GM23248 (cell line): ENCODE data around the gene MRPL40. TPM values are rescaled to one million over a fixed set of nuclear protein-coding genes. Genes with fewer than 3 reads are reported as not detected.
A peak's percentile ranks its signal among the peaks of the same experiment; 100 is the strongest.

Source experiments
- DNase-seq: peaks from one replicate; pipeline ENCODE4 v3.0.0-alpha.2; 2015
- H2AFZ ChIP-seq: fragments of 200-600 bp; sonication (generic); 2 replicates; pipeline ENCODE4 v1.6.1; 2016; ENCODE audit warnings: antibody characterized with exemption
- H3F3A ChIP-seq: fragments of 200-600 bp; sonication (generic); 2 replicates; pipeline ENCODE4 v1.6.1; 2016; ENCODE audit warnings: mild to moderate bottlenecking, antibody characterized with exemption, mixed run types; ENCODE audit not compliant: insufficient read depth
- H3K27ac ChIP-seq: fragments of 200-600 bp; sonication (generic); 2 replicates; pipeline ENCODE4 v1.5.1; 2016; ENCODE audit warnings: mild to moderate bottlenecking
- H3K27me3 ChIP-seq: fragments of 200-600 bp; sonication (generic); replicated peaks from 2 replicates; pipeline ENCODE4 v1.6.1; 2016; ENCODE audit warnings: mild to moderate bottlenecking; ENCODE audit not compliant: insufficient read depth
- H3K36me3 ChIP-seq: fragments of 200-600 bp; sonication (generic); 2 replicates; pipeline ENCODE4 v1.6.1; 2016; ENCODE audit warnings: low read depth, mild to moderate bottlenecking
- H3K4me1 ChIP-seq: fragments of 200-600 bp; sonication (generic); 2 replicates; pipeline ENCODE4 v1.6.1; 2016; ENCODE audit warnings: mild to moderate bottlenecking; ENCODE audit not compliant: insufficient read depth
- H3K4me2 ChIP-seq: fragments of 200-600 bp; sonication (generic); one replicate; pipeline ENCODE4 v1.6.1; 2016; ENCODE audit warnings: mild to moderate bottlenecking; ENCODE audit not compliant: unreplicated experiment
- H3K4me3 ChIP-seq: fragments of 200-600 bp; sonication (generic); 2 replicates; pipeline ENCODE4 v1.5.1; 2016; ENCODE audit warnings: mild to moderate bottlenecking
- H3K79me2 ChIP-seq: fragments of 200-600 bp; sonication (generic); 2 replicates; pipeline ENCODE4 v1.6.1; 2016; ENCODE audit warnings: mild to moderate bottlenecking; ENCODE audit not compliant: insufficient read depth
- H3K9ac ChIP-seq: fragments of 200-600 bp; sonication (generic); 2 replicates; pipeline ENCODE4 v1.6.1; 2016; ENCODE audit warnings: mild to moderate bottlenecking
- H3K9me2 ChIP-seq: fragments of 200-600 bp; sonication (generic); 2 replicates; pipeline ENCODE4 v1.6.1; 2016; ENCODE audit warnings: mixed run types, mild to moderate bottlenecking, moderate library complexity; ENCODE audit not compliant: insufficient read depth
- H3K9me3 ChIP-seq: fragments of 200-600 bp; sonication (generic); one replicate; pipeline ENCODE4 v1.6.1; 2017; ENCODE audit warnings: low read depth
- H4K20me1 ChIP-seq: fragments of 200-600 bp; sonication (generic); 2 replicates; pipeline ENCODE4 v1.6.0; 2016; ENCODE audit not compliant: insufficient read depth
- EZH2 ChIP-seq: fragments of 200-600 bp; sonication (generic); IDR thresholded peaks from 2 replicates; pipeline ENCODE4 v1.6.1; 2018; ENCODE audit warnings: antibody characterized with exemption, mild to moderate bottlenecking; ENCODE audit not compliant: insufficient read depth, poor library complexity, severe bottlenecking
- EZH2phosphoT487 ChIP-seq: fragments of 200-600 bp; sonication (generic); IDR thresholded peaks from 2 replicates; pipeline ENCODE4 v1.6.1; 2018; ENCODE audit warnings: antibody characterized with exemption, moderate library complexity, mild to moderate bottlenecking, low read depth; ENCODE audit not compliant: insufficient read depth
- WGBS, 2 experiments: methylation state at CpG; one replicate each; pipeline ENCODE4 v1.1.6; 2015 to 2017; ENCODE audit warnings: low lambda C conversion rate in 2 of 2, low coverage in 1 of 2; ENCODE audit errors: missing lambda C conversion rate in 2 of 2; 5-methylcytosine and 5-hydroxymethylcytosine counted together
- in situ Hi-C: fragments of 300-500 bp; cut with MboI; formaldehyde crosslinking; loops from 2 replicates; pipeline ENCODE4 v1.15.0; 2020
- polyA plus RNA-seq: library from polyadenylated mRNA; unstranded; fragments of >200 nt; fragmentation: Nextera tagmentation; extraction: Ambion mirVana; gene quantifications from 2 replicates; pipeline ENCODE4 v1.2.1, GENCODE V29; 2016
- total RNA-seq: library from RNA; depleted of rRNA; stranded (reverse); fragments of >200 nt; shearing (Covaris generic); gene quantifications from 2 replicates; pipeline ENCODE4 v1.2.3, GENCODE V29; 2014

MRPL40 gene
- total and polyA plus RNA-seq, 2 experiments from 2014 or later, result 37.6 to 81.9 TPM

DNA sequence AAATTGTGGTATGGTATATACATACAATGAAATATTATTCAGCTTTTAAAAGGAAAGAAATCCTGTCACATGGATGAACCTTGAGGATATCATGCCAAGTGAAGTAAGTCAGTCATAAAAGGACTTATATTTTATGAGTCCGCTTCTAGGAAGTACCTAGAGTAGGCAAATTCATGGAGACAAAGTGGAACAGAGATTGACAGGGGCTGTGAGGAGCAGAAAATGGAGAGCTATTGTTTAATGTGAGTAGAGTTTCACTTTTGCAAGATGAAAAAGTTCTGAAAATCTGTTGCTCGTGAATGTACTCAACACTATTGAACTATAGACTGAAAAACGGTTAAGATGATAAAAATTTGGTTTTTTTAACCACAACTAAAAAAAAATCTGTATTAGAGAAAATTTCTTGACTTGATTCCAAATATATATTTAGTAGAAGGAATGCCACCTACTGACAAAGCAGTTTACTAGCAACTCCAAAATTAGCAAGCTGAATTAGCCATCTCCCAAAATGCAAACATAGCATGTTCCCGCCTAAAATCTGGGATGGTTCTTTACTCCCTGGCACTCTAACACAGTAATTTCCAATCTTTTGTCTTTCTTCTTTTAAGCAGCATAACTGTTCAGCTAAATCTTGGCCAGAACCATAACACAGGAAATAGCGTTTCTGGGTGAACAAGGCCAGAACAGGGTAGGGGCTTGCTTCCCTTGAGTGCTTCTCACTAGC is 45.1 kb downstream of the MRPL40 start:
- Histone ChIP-seq H3K36me3 (peaks cover 10% of the 10 kb centered on the region; the same call in 1 of the 2 replicates), H4K20me1 (peaks cover 4% of the 10 kb centered on the region; the same call in 1 of the 2 replicates), H3K27me3 (no peaks in the 10 kb centered on the region), H3K4me3 (peak overlapping the region; percentile 83), H3K9ac (peak overlapping the region; percentile 93), H3K9me3 (no peaks in the 10 kb centered on the region), H2AFZ (no peak overlapping the region), H3K9me2 (no peaks in the 10 kb centered on the region), H3K27ac (peak overlapping the region; percentile 96), H3F3A (peaks cover 8% of the 10 kb centered on the region; the same call in 1 of the 2 replicates), H3K79me2 (peaks cover 76% of the 10 kb centered on the region), H3K4me1 (peaks cover 11% of the 10 kb centered on the region; the same call in 1 of the 2 replicates), H3K4me2 (peak overlapping the region; percentile 99)
- 20 to 22% methylated on average over 5 of the region's 5 CpGs for WGBS, 2 experiments
- DNase-seq, result peak; percentile 68
- in situ Hi-C loops, result no loop called here
- TF ChIP-seq EZH2, result no peak
- TF ChIP-seq EZH2phosphoT487, result no peak

DNA sequence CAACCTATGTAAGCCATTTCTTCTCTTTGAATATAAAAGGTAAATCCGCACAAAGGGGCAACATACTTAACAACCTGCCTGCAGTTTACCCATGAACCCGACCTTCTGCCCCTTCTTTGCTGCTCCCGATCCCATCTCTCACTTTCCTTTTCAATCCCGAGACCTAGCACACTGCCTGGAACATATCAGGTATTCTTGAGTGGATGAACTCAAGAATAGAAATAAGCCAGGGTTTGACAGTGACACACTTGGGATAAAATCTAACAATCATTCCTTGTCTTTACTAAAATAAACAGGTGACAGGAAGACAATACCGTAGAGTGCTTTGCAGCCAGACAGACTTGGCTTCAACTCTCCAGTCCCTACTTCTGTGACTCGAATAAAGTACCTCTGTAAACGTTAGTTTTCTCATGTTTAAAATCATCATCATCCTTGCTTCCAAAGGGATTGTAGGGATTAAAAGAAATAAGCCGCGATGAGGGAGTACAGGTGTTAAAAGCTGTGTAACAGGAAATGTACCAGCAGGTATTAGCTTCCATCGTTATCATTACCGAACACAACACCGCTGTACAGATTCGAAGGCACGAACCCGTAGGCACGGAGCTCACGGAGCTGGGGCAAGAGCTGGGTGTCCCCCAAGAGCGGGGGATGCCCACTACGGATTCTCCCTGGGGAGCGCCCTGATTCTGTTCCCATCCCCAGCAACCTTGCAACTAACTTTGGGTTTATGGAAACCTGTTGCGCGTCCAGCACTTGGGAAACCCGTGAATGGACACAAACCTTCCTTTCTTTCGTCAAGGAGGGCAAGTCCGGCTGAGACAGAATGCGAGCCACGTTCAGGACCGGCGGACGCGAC is 45.9 kb downstream of the MRPL40 start:
- Histone ChIP-seq H3K9ac (peak overlapping the region; percentile 93), H3K4me1 (peaks cover 15% of the 10 kb centered on the region), H3K27ac (peak overlapping the region; percentile 96), H3K4me2 (peak overlapping the region; percentile 99), H3K9me2 (no peaks in the 10 kb centered on the region), H3K4me3 (peak overlapping the region; percentile 83), H3K36me3 (peaks cover 10% of the 10 kb centered on the region; the same call in 1 of the 2 replicates), H4K20me1 (peaks cover 4% of the 10 kb centered on the region; the same call in 1 of the 2 replicates), H3K79me2 (peaks cover 68% of the 10 kb centered on the region), H2AFZ (peak overlapping the region; percentile 90), H3K27me3 (no peaks in the 10 kb centered on the region), H3K9me3 (no peaks in the 10 kb centered on the region), H3F3A (peaks cover 10% of the 10 kb centered on the region; the same call in 1 of the 2 replicates)
- DNase-seq, result peak; percentile 19
- in situ Hi-C loops, result no loop called here
- TF ChIP-seq EZH2phosphoT487 (no peak), EZH2 (no peak)
- WGBS, 2 experiments, result 1% methylated on average over 24 to 30 of the region's 31 CpGs

DNA sequence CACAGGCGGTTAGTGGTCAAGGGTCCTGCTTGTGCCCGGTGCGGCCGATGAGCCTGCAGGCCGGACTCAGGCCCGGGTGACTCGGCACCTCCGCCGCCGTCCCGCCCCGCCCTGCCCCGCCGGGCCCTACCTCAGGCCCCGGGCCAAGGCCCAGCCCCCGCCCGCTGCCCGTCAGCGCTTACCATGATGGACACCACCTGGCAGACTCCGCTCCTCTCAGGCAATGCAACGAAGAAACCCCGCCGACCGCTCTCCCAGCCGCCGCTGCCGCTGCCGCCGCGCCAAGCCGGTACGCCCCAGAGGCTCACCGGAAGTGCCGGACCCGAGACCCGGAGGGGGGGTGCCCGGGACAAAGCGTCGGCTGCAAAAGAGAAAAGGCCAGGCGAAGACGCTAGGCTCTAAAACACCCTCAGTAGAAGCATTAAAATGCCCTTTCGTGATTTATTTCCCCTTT is 46.6 kb downstream of the MRPL40 start, which contains the start of gene UFD1:
Gene UFD1 (minus strand): TSS at position 293 of the 454 bp plus-strand sequence. CDS start 108 bp downstream, at position 185.
- H3K4me3 ChIP-seq, result peak within 1 kb of the TSS; percentile 83
- H2AFZ ChIP-seq, result peak within 1 kb of the TSS; percentile 90
- no peaks in the 10 kb centered on the region for H3K9me2 ChIP-seq
- H3K9ac ChIP-seq, result peak within 1 kb of the TSS; percentile 93
- peak; percentile 88 for DNase-seq
- peaks cover 4% of the 10 kb centered on the region; the same call in 1 of the 2 replicates for H4K20me1 ChIP-seq
- WGBS, 2 experiments, result 1 to 2% methylated on average over 25 to 31 of the region's 42 CpGs
- peak within 1 kb of the TSS; percentile 96 for H3K27ac ChIP-seq
- no peaks in the 10 kb centered on the region for H3K27me3 ChIP-seq
- H3K79me2 ChIP-seq, result peaks cover 61% of the 10 kb centered on the region
- 0 out of 2 replicates have a peak, but pooled peaks cover 5% of the 10 kb centered on the region for H3K36me3 ChIP-seq
- peaks cover 16% of the 10 kb centered on the region; the same call in 1 of the 2 replicates for H3F3A ChIP-seq
- H3K9me3 ChIP-seq, result no peaks in the 10 kb centered on the region
- H3K4me1 ChIP-seq, result peaks cover 20% of the 10 kb centered on the region
- H3K4me2 ChIP-seq, result peak within 1 kb of the TSS; percentile 99
- in situ Hi-C loops, result no loop called here
- TF ChIP-seq EZH2phosphoT487 (no peak), EZH2 (no peak)
